ENCODE measurements around the gene HSPA4L. TPM values are rescaled to one million over a fixed set of nuclear protein-coding genes. Genes with fewer than 3 reads are reported as not detected.

Gene HSPA4L
- total and polyA plus RNA-seq, 10 of the 15 experiments (the other 5 are each of a cell fraction or from before 2014, with no cell fraction given), result 8.6 to 40.5 (median 21.4) TPM

GRCh38 chr4:127870688-127871087 lies 88.6 kb downstream of the HSPA4L start (continued):
- TF ChIP-seq SUZ12 (IDR thresholded peaks at IDR 0.05; ENCODE audit: unreplicated experiment) (no peak), DPF2 (IDR thresholded peaks at IDR 0.05) (no peak)

- in situ Hi-C loops (cut with MboI) (no loop called here), intact Hi-C loops (cut with micrococcal nuclease; ENCODE audit: unreplicated experiment) (no loop called here)
- Histone ChIP-seq H2AFZ (ENCODE audit: control insufficient read depth, low read depth, low read length) (no peak overlapping the region), H3K9me3 (replicated peaks; ENCODE audit: control insufficient read depth, insufficient read depth, low read length) (no peaks in the 10 kb centered on the region; the same call in 2 of the 3 replicates), H3K4me3 (no peak overlapping the region), H3K4me2 (ENCODE audit: control insufficient read depth, insufficient read depth) (no peak overlapping the region), H3K27ac (ENCODE audit: control insufficient read depth, insufficient read depth) (no peak overlapping the region), H3K27me3 (replicated peaks in 1 of 2; ENCODE audit: control insufficient read depth in 2 of 2, insufficient read depth in 2 of 2, low read length in 1 of 2) (no peaks in the 10 kb centered on the region), H3K36me3 (ENCODE audit: control insufficient read depth in 2 of 2, insufficient read depth in 2 of 2, low read length in 1 of 2) (no peaks in the 10 kb centered on the region), H3K79me2 (ENCODE audit: control insufficient read depth, insufficient read depth, low read length) (peaks cover 11% of the 10 kb centered on the region), H3K9ac (ENCODE audit: control insufficient read depth, insufficient read depth, low read length) (no peak overlapping the region), H4K20me1 (ENCODE audit: control insufficient read depth, insufficient read depth) (no peaks in the 10 kb centered on the region), H3K4me1 (ENCODE audit: control insufficient read depth, insufficient read depth, low read length) (no peaks in the 10 kb centered on the region; the same call in 1 of the 2 replicates)
- TF ChIP-seq MYB (IDR thresholded peaks at IDR 0.05; ENCODE audit: borderline replicate concordance, low read depth, low read length), result no peak
- no peak for TF ChIP-seq RELB (IDR thresholded peaks at IDR 0.05; ENCODE audit: low read depth)
- no peak for TF ChIP-seq MEF2A (IDR thresholded peaks at IDR 0.05; ENCODE audit: insufficient read depth, low read depth, low read length)
- TF ChIP-seq BACH1 (IDR thresholded peaks at IDR 0.05; ENCODE audit: borderline replicate concordance), result no peak
- no peak for TF ChIP-seq DPF2 (IDR thresholded peaks at IDR 0.05)
- TF ChIP-seq STAT1 (conservative IDR thresholded peaks at IDR 0.05), result no peak
- no peak for TF ChIP-seq FOXM1 (IDR thresholded peaks at IDR 0.05; ENCODE audit: low read depth, low read length)
- no peak for TF ChIP-seq SMC3 (IDR thresholded peaks at IDR 0.05; ENCODE audit: borderline replicate concordance, low read length)
- no peak for TF ChIP-seq KDM1A (IDR thresholded peaks at IDR 0.05; ENCODE audit: borderline replicate concordance)
- TF ChIP-seq IKZF2 (IDR thresholded peaks at IDR 0.05), result no peak
- no peak for TF ChIP-seq MTA2 (IDR thresholded peaks at IDR 0.05; ENCODE audit: low read depth)
- TF ChIP-seq TCF12 (IDR thresholded peaks at IDR 0.05; ENCODE audit: low read depth, low read length), result no peak
- ChIA-PET SMC1A (ENCODE audit: uncharacterized antibody, unreplicated experiment) (no interaction called here), POLR2A (interaction anchor here (0.7 kb wide), 1 partner anchor 9 kb away, joined by 3 read pairs; no protein-coding TSS in a partner anchor), RAD21 (ENCODE audit: unreplicated experiment) (interaction anchor here (0.8 kb wide), 1 partner anchor 19 kb away, joined by 4 read pairs; no protein-coding TSS in a partner anchor), CTCF (interaction anchor here (0.9 kb wide), 1 partner anchor 18 kb away, joined by 3 read pairs; no protein-coding TSS in a partner anchor)
- BruUV-seq (replicated peaks), result no TSS peak
- FAIRE-seq (no peak), DNase-seq (ENCODE audit: low read depth, low spot score) (no peak), ATAC-seq (no peak)
Measured at GRCh38 chr4:127875791-127876190, 93.7 kb downstream of the HSPA4L start.
